Measurements from ENCODE around the gene KIAA0513. TPM values are rescaled to one million over a fixed set of nuclear protein-coding genes. Genes with fewer than 3 reads are reported as not detected.

KIAA0513 gene
- total and polyA plus RNA-seq, 2 of the 13 experiments (the other 11 are each of a cell fraction or from before 2014, with no cell fraction given) = 1.8 TPM

DNA sequence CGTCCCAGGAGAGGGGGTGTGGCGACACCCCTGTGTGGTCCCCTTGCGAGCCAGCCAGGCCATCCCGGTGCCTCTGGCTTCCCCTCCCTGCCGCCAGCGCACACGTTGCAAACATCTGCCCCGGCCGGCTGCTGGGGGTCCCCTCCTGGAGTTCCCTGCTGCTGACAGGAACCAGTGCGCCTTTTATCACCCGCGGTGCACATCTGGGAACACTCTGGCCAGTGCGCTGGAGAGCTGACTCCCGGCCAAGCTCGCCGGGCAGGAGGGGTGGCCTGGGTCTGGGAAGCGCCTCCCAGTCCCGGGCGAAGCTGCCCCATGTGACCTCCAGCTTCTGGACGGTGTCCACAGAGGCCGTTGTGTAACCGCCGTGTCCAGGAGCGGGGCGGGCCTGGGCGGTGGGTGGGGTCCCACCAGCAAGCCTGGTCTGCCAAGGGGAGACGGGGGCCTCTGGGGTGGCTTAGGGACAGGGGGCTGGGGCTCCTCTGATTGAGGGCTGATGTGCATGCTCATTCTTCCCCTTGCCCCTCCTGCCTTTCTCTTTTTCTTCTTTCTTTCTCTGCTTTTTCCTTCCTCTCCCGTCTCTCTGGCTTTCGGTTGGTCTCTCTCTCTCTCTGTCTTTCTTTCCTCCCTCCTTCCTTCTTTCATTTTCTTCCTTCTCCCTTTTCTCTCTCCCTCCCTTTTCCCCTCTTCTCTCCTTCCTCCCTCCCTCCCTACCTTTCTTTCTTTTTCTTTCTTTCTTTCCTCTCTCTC, 109.9 kb downstream of the KIAA0513 start (continued):
- TF ChIP-seq SRSF9 (IDR thresholded peaks at IDR 0.05; ENCODE audit: borderline replicate concordance, insufficient read depth, low read depth, low read length, poor library complexity, severe bottlenecking) (no peak), ZNF605 (CRISPR knock-in tag; IDR thresholded peaks at IDR 0.05) (peak; percentile 74), ZNF160 (CRISPR knock-in tag; IDR thresholded peaks at IDR 0.05) (peak; percentile 64; the same call in 1 of the 2 replicates), TAF15 (IDR thresholded peaks at IDR 0.05; ENCODE audit: low read depth, low read length, poor library complexity, severe bottlenecking) (peak; percentile 44), HDAC2 (CRISPR knock-in tag; IDR thresholded peaks at IDR 0.05) (peak; percentile 86), KAT8 (CRISPR knock-in tag; IDR thresholded peaks at IDR 0.05) (peak; percentile 72), ZNF430 (CRISPR knock-in tag; IDR thresholded peaks at IDR 0.05) (peak; percentile 79; the same call in 1 of the 2 replicates), RELA (CRISPR knock-in tag; IDR thresholded peaks at IDR 0.05) (0 out of 2 replicates have a peak, but pooled peaks have one; percentile 60), ZSCAN21 (CRISPR knock-in tag; IDR thresholded peaks at IDR 0.05; ENCODE audit: borderline replicate concordance) (peak; percentile 79), KDM2A (CRISPR knock-in tag; IDR thresholded peaks at IDR 0.05; ENCODE audit: borderline replicate concordance, low read depth) (peak; percentile 54), ZNF264 (CRISPR knock-in tag; IDR thresholded peaks at IDR 0.05) (peak; percentile 66; the same call in 1 of the 2 replicates), CBX1 (IDR thresholded peaks at IDR 0.05; ENCODE audit: low read depth) (peak; percentile 31), PAX8 (CRISPR knock-in tag; IDR thresholded peaks at IDR 0.05; ENCODE audit: borderline replicate concordance) (peak; percentile 36; the same call in 1 of the 2 replicates), REXO4 (CRISPR knock-in tag; IDR thresholded peaks at IDR 0.05; ENCODE audit: borderline replicate concordance) (no peak), GTF3A (CRISPR knock-in tag; conservative IDR thresholded peaks at IDR 0.05) (0 out of 2 replicates have a peak, but pooled peaks have one; percentile 72)
- TF ChIP-seq, protein P1, sequence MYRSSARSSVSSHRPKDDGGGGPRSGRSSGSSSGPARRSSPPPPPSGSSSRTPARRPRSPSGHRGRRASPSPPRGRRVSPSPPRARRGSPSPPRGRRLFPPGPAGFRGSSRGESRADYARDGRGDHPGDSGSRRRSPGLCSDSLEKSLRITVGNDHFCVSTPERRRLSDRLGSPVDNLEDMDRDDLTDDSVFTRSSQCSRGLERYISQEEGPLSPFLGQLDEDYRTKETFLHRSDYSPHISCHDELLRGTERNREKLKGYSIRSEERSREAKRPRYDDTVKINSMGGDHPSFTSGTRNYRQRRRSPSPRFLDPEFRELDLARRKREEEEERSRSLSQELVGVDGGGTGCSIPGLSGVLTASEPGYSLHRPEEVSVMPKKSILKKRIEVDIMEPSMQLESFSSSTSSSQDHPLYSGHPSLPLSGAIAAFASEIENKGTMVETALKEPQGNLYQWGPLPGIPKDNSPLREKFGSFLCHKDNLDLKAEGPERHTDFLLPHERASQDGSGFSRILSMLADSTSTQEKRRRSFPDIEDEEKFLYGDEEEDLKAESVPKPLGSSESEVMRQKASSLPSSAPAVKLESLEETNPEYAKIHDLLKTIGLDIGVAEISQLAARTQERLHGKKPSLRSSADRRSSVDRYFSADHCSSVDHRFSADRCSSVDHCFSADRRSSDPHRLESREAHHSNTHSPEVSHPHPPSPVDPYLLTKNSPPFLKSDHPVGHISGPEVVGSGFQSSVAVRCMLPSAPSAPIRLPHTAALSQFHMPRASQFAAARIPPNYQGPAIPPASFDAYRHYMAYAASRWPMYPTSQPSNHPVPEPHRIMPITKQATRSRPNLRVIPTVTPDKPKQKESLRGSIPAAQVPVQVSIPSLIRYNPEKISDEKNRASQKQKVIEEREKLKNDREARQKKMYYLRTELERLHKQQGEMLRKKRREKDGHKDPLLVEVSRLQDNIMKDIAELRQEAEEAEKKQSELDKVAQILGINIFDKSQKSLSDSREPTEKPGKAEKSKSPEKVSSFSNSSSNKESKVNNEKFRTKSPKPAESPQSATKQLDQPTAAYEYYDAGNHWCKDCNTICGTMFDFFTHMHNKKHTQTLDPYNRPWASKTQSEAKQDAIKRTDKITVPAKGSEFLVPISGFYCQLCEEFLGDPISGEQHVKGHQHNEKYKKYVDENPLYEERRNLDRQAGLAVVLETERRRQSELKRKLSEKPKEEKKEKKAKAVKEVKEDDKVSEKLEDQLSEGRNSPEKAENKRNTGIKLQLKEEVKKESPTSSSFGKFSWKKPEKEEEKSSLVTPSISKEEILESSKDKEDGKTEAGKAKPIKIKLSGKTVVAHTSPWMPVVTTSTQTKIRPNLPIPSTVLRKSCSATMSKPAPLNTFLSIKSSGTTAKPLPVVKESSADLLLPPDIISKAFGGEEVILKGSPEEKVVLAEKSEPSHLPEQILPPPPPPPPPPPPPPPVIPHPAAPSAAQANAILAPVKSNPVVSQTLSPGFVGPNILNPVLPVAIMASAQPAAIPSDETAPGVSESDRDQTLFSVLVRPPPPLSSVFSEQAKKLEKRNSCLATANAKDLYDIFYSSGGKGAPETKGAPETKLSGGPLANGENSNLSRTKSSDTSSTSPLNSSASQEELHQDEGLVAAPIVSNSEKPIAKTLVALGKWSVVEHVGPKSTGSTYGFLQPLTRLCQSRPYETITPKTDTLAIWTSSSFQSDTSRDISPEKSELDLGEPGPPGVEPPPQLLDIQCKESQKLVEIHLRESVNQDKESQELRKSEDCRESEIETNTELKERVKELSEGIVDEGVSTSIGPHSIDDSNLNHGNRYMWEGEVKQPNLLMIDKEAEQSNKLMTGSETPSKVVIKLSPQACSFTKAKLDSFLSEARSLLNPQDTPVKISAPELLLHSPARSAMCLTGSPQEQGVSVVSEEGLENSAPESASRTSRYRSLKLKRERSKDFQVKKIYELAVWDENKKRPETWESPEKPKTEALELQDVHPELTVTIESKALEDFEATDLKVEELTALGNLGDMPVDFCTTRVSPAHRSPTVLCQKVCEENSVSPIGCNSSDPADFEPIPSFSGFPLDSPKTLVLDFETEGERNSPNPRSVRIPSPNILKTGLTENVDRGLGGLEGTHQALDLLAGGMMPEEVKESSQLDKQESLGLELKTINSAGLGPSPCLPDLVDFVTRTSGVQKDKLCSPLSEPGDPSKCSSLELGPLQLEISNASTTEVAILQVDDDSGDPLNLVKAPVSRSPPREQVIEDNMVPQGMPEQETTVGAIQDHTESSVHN (CRISPR knock-in tag; IDR thresholded peaks at IDR 0.05) = peak; percentile 23; the same call in 1 of the 2 replicates
- TF ChIP-seq, protein P2, sequence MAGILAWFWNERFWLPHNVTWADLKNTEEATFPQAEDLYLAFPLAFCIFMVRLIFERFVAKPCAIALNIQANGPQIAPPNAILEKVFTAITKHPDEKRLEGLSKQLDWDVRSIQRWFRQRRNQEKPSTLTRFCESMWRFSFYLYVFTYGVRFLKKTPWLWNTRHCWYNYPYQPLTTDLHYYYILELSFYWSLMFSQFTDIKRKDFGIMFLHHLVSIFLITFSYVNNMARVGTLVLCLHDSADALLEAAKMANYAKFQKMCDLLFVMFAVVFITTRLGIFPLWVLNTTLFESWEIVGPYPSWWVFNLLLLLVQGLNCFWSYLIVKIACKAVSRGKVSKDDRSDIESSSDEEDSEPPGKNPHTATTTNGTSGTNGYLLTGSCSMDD (CRISPR knock-in tag; IDR thresholded peaks at IDR 0.05) = 0 out of 2 replicates have a peak, but pooled peaks have one; percentile 26
- TF ChIP-seq, protein P3, sequence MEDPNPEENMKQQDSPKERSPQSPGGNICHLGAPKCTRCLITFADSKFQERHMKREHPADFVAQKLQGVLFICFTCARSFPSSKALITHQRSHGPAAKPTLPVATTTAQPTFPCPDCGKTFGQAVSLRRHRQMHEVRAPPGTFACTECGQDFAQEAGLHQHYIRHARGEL (CRISPR knock-in tag; IDR thresholded peaks at IDR 0.05) = no peak; the same call in 1 of the 2 replicates
- TF ChIP-seq, protein P4, sequence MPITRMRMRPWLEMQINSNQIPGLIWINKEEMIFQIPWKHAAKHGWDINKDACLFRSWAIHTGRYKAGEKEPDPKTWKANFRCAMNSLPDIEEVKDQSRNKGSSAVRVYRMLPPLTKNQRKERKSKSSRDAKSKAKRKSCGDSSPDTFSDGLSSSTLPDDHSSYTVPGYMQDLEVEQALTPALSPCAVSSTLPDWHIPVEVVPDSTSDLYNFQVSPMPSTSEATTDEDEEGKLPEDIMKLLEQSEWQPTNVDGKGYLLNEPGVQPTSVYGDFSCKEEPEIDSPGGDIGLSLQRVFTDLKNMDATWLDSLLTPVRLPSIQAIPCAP (CRISPR knock-in tag; IDR thresholded peaks at IDR 0.05; ENCODE audit: low read depth) = no peak

Data from HepG2 (cell line).